ENCODE results near the gene AKAP6. TPM values are rescaled to one million over a fixed set of nuclear protein-coding genes. Genes with fewer than 3 reads are reported as not detected.
"Not testable (repeated sequence)": the region's sequence is repeated elsewhere in the genome, so short reads cannot be mapped to it uniquely, and the experiment has no call there.

Gene AKAP6
- total and polyA plus RNA-seq, 7 donors, result 0.60 to 56.2 (median 29.5) TPM; not detected in 1

DNA sequence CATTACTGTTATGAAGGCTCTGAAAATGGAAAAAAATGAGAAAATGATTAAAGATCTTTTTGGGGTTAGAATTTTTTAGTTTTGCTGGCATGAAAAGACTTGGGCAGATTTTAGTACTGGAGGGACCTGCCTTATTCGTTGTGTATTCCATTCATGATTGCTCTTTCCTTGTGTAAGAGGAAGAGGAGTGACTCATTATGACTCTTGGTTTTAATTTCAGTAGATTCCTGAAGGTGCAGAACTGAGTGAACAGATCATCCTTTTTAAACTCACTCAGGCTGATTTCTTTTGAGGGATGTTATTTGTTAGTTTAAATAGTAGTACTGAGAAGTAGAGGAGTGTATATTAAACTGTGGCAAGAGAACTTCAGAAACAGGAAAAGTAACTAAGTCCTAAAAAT, 41.6 kb downstream of the AKAP6 start:
- no peak for DNase-seq
- H3K9me3 ChIP-seq, result no peaks in the 10 kb centered on the region

DNA sequence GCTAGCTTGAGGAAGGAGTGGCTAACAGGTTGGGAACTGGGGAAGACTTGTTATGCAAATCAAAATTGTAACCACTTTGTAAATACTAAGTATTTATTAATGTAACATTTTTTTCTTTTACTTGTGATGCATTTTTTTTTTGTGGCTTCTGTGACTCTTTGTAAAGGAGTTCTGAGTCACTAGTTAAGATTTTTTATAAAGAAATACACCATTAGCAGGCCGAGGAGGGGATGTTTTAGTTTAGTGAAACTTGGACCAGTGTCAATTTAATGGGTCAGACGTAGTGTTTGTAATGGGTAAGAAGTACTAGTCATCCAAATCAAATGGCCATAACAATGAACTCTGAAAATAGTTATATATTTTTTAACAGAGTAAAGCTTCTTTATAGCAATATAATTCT, 43.1 kb downstream of the AKAP6 start:
- Histone ChIP-seq H3K27me3 (no peaks in the 10 kb centered on the region), H3K4me3 (no peak overlapping the region), H3K27ac (no peak overlapping the region), H3K4me1 (peaks cover 0 to 23% (median 9%) of the 10 kb centered on the region in 4 donors), H3K9me3 (no peaks in the 10 kb centered on the region), H3K36me3 (no peaks in the 10 kb centered on the region)
- 70 to 77% methylated on average over 2 of the region's 2 CpGs for WGBS, 2 donors
- intact Hi-C loops (cut with DNase I), result no loop called here
- no peak for DNase-seq
- TF ChIP-seq POLR2AphosphoS5 (IDR thresholded peaks at IDR 0.05) (no peak), POLR2A (IDR thresholded peaks at IDR 0.05) (no peak), EP300 (IDR thresholded peaks at IDR 0.05) (no peak)
- TF ChIP-seq, protein P1, sequence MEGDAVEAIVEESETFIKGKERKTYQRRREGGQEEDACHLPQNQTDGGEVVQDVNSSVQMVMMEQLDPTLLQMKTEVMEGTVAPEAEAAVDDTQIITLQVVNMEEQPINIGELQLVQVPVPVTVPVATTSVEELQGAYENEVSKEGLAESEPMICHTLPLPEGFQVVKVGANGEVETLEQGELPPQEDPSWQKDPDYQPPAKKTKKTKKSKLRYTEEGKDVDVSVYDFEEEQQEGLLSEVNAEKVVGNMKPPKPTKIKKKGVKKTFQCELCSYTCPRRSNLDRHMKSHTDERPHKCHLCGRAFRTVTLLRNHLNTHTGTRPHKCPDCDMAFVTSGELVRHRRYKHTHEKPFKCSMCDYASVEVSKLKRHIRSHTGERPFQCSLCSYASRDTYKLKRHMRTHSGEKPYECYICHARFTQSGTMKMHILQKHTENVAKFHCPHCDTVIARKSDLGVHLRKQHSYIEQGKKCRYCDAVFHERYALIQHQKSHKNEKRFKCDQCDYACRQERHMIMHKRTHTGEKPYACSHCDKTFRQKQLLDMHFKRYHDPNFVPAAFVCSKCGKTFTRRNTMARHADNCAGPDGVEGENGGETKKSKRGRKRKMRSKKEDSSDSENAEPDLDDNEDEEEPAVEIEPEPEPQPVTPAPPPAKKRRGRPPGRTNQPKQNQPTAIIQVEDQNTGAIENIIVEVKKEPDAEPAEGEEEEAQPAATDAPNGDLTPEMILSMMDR (IDR thresholded peaks at IDR 0.05), result no peak

More for the DNA sequence above, 41.6 kb downstream of the AKAP6 start:
- H3K27ac ChIP-seq, result no peak overlapping the region
- H3K27me3 ChIP-seq, result no peaks in the 10 kb centered on the region
- WGBS, 2 donors, result 16 to 49% methylated on average over 1 of the region's 1 CpG
- no peak overlapping the region for H3K4me3 ChIP-seq
- intact Hi-C loops (cut with DNase I), result no loop called here
- no peaks in the 10 kb centered on the region for H3K36me3 ChIP-seq
- no peak for TF ChIP-seq EP300 (IDR thresholded peaks at IDR 0.05)
- no peak for TF ChIP-seq POLR2A (IDR thresholded peaks at IDR 0.05)
- TF ChIP-seq, protein P1 (IDR thresholded peaks at IDR 0.05), result no peak
- H3K4me1 ChIP-seq, result peaks cover 0 to 37% (median 22%) of the 10 kb centered on the region in 4 donors

DNA sequence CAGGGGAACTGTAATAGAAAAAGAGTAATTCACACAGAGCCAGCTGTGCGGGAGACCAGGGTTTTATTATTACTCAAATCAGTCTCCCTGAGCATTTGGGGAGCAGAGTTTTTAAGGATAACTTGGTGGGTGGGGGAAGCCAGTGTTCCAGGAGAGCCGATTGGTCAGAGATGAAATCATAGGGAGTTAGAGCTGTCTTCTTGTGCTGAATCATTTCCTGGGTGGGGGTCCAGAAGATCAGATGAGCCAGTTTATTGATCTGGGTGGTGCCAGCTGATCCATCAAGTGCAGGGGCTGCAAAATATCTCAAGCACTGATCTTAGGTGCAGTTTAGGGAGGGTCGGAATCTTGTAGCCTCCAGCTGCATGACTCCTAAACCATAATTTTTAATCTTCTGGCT, 44.1 kb downstream of the AKAP6 start:
- H3K9me3 ChIP-seq; H3K27ac ChIP-seq; H3K36me3 ChIP-seq; DNase-seq; intact Hi-C loops (cut with DNase I); H3K4me3 ChIP-seq; H3K27me3 ChIP-seq: not testable (repeated sequence)
- H3K4me1 ChIP-seq, result peaks cover 0 to 23% (median 5%) of the 10 kb centered on the region in 4 donors
- 90 to 91% methylated on average over 3 of the region's 3 CpGs for WGBS, 2 donors

- Histone ChIP-seq H3K27me3 (no peaks in the 10 kb centered on the region), H3K27ac (no peak overlapping the region), H3K4me3 (no peak overlapping the region), H3K36me3 (no peaks in the 10 kb centered on the region), H3K9me3 (no peaks in the 10 kb centered on the region), H3K4me1 (peaks cover 0 to 25% (median 4%) of the 10 kb centered on the region in 4 donors)
- intact Hi-C loops (cut with DNase I), result no loop called here
- no peak for TF ChIP-seq POLR2AphosphoS5 (IDR thresholded peaks at IDR 0.05)
- TF ChIP-seq, protein P1 (IDR thresholded peaks at IDR 0.05), result no peak
- no peak for TF ChIP-seq EP300 (IDR thresholded peaks at IDR 0.05)
- no peak for DNase-seq
- WGBS, 2 donors, result 84 to 92% methylated on average over 3 of the region's 3 CpGs
These were observed 45.1 kb downstream of the AKAP6 start for GRCh38 chr14:32374155-32374554.

- Histone ChIP-seq H3K27ac (no peak overlapping the region), H3K4me3 (no peak overlapping the region), H3K27me3 (no peaks in the 10 kb centered on the region), H3K4me1 (peaks cover 0 to 19% (median 4%) of the 10 kb centered on the region in 4 donors), H3K36me3 (no peaks in the 10 kb centered on the region), H3K9me3 (no peaks in the 10 kb centered on the region)
- intact Hi-C loops (cut with DNase I), result no loop called here
- no peak for DNase-seq
- 52 to 78% methylated on average over 2 of the region's 2 CpGs for whole genome bisulfite sequencing, 2 donors
- TF ChIP-seq POLR2A (IDR thresholded peaks at IDR 0.05) (no peak), EP300 (IDR thresholded peaks at IDR 0.05) (no peak), POLR2AphosphoS5 (IDR thresholded peaks at IDR 0.05) (no peak)
- TF ChIP-seq, protein P1 (IDR thresholded peaks at IDR 0.05), result no peak
These were observed 46.6 kb downstream of the AKAP6 start for GRCh38 chr14:32375663-32376062.
